Mesenteric fat pad (tissue), 1 donor: ENCODE measurements around the gene SRF. TPM values are rescaled to one million over a fixed set of nuclear protein-coding genes. Genes with fewer than 3 reads are reported as not detected.
A peak's percentile ranks its signal among the peaks of the same experiment; 100 is the strongest.
"Not testable (repeated sequence)": the region's sequence is repeated elsewhere in the genome, so short reads cannot be mapped to it uniquely, and the experiment has no call there.

Experiments used
- DNase-seq: peaks from one replicate; pipeline ENCODE4 v3.0.0-alpha.2; 2020; ENCODE audit warnings: low spot score
- long read RNA-seq: library from polyadenylated mRNA; unstranded; transcript quantifications from one replicate; pipeline ENCODE4 v2.0.0, GENCODE V29; 2020
- total RNA-seq: library from RNA; stranded (reverse); fragmentation: NEBNext Ultra II Directional; extraction: Animal tissue kit (Norgen Biotek cat#: 25700); gene quantifications from one replicate; pipeline ENCODE4 v1.2.1, GENCODE V29; 2021
- donor health status: DM: yes; HTN: yes; CAD: no.

SRF gene
- total RNA-seq = 34.2 TPM
- long read RNA-seq, partial matches to known transcripts = 1 of 2 reads
- long read RNA-seq, other reads (novel, unspliced or antisense) = 1 of 2 reads

- DNase-seq = peak; percentile 99
Observed at GRCh38 chr6:43170931-43171706, at the start of gene SRF. Gene SRF (plus strand): TSS chr6:43171269. CDS start chr6:43171657, 388 bp downstream.

GRCh38 chr6:43122146-43122545 is 48.9 kb upstream of the SRF start:
- DNase-seq = no peak

GRCh38 chr6:43123461-43124314 is 47.4 kb upstream of the SRF start:
- no peak for DNase-seq

- no peak for DNase-seq
Observed at GRCh38 chr6:43124481-43124880, 46.6 kb upstream of the SRF start.

- no peak for DNase-seq
Observed at GRCh38 chr6:43125119-43125518, 46.0 kb upstream of the SRF start.

- no peak for DNase-seq
Observed at GRCh38 chr6:43125555-43125954, 45.5 kb upstream of the SRF start.

GRCh38 chr6:43127180-43127579 is 43.9 kb upstream of the SRF start:
- DNase-seq = no peak

- DNase-seq = no peak
Observed at GRCh38 chr6:43127877-43128276, 43.2 kb upstream of the SRF start.

GRCh38 chr6:43128926-43129325 is 42.1 kb upstream of the SRF start:
- no peak for DNase-seq

- no peak for DNase-seq
Observed at GRCh38 chr6:43129434-43130194, 41.5 kb upstream of the SRF start.

GRCh38 chr6:43130429-43130828 is 40.6 kb upstream of the SRF start:
- no peak for DNase-seq

GRCh38 chr6:43131379-43131778 is 39.7 kb upstream of the SRF start:
- not testable (repeated sequence) for DNase-seq

- no peak for DNase-seq
Observed at GRCh38 chr6:43138267-43138666, 32.8 kb upstream of the SRF start.

- not testable (repeated sequence) for DNase-seq
Observed at GRCh38 chr6:43139973-43140372, 31.1 kb upstream of the SRF start.

GRCh38 chr6:43141644-43142043 is 29.4 kb upstream of the SRF start:
- no peak for DNase-seq

- no peak for DNase-seq
Observed at GRCh38 chr6:43142101-43142500, 29.0 kb upstream of the SRF start.

- DNase-seq = peak; percentile 95
Observed at GRCh38 chr6:43143235-43144128, 27.6 kb upstream of the SRF start.

GRCh38 chr6:43144879-43145278 is 26.2 kb upstream of the SRF start:
- no peak for DNase-seq

GRCh38 chr6:43146261-43146660 is 24.8 kb upstream of the SRF start:
- no peak for DNase-seq
